IMR-90 (cell line): ENCODE measurements around the gene TROAP. TPM values are rescaled to one million over a fixed set of nuclear protein-coding genes. Genes with fewer than 3 reads are reported as not detected.

Experiments used
- ATAC-seq: fragments of 200-7000 bp; cut with Tn5 transposase; 2 replicates; pipeline ENCODE4 v1.9.1; 2020; ENCODE audit warnings: low read depth, mild to moderate bottlenecking, moderate library complexity
- BruUV-seq: library from RNA; stranded (reverse); fragments of 400-500 nt; replicated peaks from 2 replicates; lab custom pipeline; 2021; lab: Mats Ljungman, UMichigan
- CTCF ChIA-PET: fragments of 300-600 bp; formaldehyde crosslinking; extraction: SDS; loops from one replicate; lab custom pipeline; 2021; ENCODE audit warnings: antibody characterized with exemption; lab: Yijun Ruan, JAX
- POLR2A ChIA-PET: fragments of 300-600 bp; sonication (Branson Sonifier 250); formaldehyde crosslinking; loops from one replicate; lab custom pipeline; 2022; ENCODE audit warnings: antibody characterized with exemption; ENCODE audit not compliant: unreplicated experiment; lab: Charles Lee
- DNase-seq: peaks from one replicate; pipeline ENCODE4 v3.0.0; 2013
- H2AFZ ChIP-seq: replicated peaks from 2 replicates; pipeline ENCODE3; 2013; ENCODE audit warnings: low read length, mild to moderate bottlenecking; ENCODE audit not compliant: poor library complexity
- H2AK5ac ChIP-seq: 2 replicates; pipeline ENCODE4 v1.6.1; 2013; ENCODE audit warnings: low read depth, low read length, inconsistent platforms
- H2AK9ac ChIP-seq: replicated peaks from 2 replicates; pipeline ENCODE3; 2013; ENCODE audit warnings: mild to moderate bottlenecking, low read depth, low read length, moderate library complexity; ENCODE audit not compliant: poor library complexity
- H2BK120ac ChIP-seq: 2 replicates; pipeline ENCODE4 v1.6.1; 2013; ENCODE audit warnings: low read depth, low read length, inconsistent platforms
- H2BK15ac ChIP-seq: 3 replicates; pipeline ENCODE4 v1.6.1; 2013; ENCODE audit warnings: low read depth, low read length, inconsistent platforms
- H2BK20ac ChIP-seq: 2 replicates; pipeline ENCODE4 v1.6.1; 2013; ENCODE audit warnings: low read depth, mild to moderate bottlenecking, inconsistent platforms, low read length, moderate library complexity
- H2BK5ac ChIP-seq: 2 replicates; pipeline ENCODE4 v1.6.1; 2013; ENCODE audit warnings: mild to moderate bottlenecking, low read depth, low read length, inconsistent platforms; ENCODE audit not compliant: poor library complexity, severe bottlenecking
- H3K14ac ChIP-seq: replicated peaks from 2 replicates; pipeline ENCODE4 v1.6.1; 2013; ENCODE audit warnings: low read depth, low read length, inconsistent platforms
- H3K18ac ChIP-seq: 2 replicates; pipeline ENCODE4 v1.6.1; 2013; ENCODE audit warnings: low read depth, low read length, control low read depth
- H3K23ac ChIP-seq: 2 replicates; pipeline ENCODE4 v1.6.1; 2013; ENCODE audit warnings: low read depth, low read length, inconsistent platforms
- H3K27ac ChIP-seq: 2 replicates; pipeline ENCODE4 v1.5.1; 2013; ENCODE audit warnings: mild to moderate bottlenecking, control low read depth, low read length; ENCODE audit not compliant: insufficient read depth
- H3K27me3 ChIP-seq: 2 replicates; pipeline ENCODE4 v1.6.1; 2013; ENCODE audit warnings: low read length; ENCODE audit not compliant: control insufficient read depth, insufficient read depth
- H3K36me3 ChIP-seq: 2 replicates; pipeline ENCODE4 v1.6.1; 2013; ENCODE audit warnings: low read length, mixed read lengths; ENCODE audit not compliant: control insufficient read depth, insufficient read depth
- H3K4ac ChIP-seq: 2 replicates; pipeline ENCODE4 v1.6.1; 2013; ENCODE audit warnings: low read depth, low read length, inconsistent platforms
- H3K4me1 ChIP-seq: 2 replicates; pipeline ENCODE4 v1.6.1; 2013; ENCODE audit warnings: low read length, mixed read lengths; ENCODE audit not compliant: control insufficient read depth, insufficient read depth
- H3K4me2 ChIP-seq: 2 replicates; pipeline ENCODE4 v1.6.1; 2013; ENCODE audit warnings: low read depth, mild to moderate bottlenecking, control low read depth, low read length, moderate library complexity
- H3K4me3 ChIP-seq: 2 replicates; pipeline ENCODE4 v1.5.1; 2013; ENCODE audit warnings: low read depth, mild to moderate bottlenecking, control low read depth, low read length, moderate library complexity; ENCODE audit not compliant: insufficient read depth
- H3K56ac ChIP-seq: 2 replicates; pipeline ENCODE4 v1.6.1; 2013; ENCODE audit warnings: low read length, inconsistent platforms; ENCODE audit not compliant: insufficient read depth; ENCODE audit errors: extremely low read depth
- H3K79me1 ChIP-seq, 2 experiments: 2 replicates each; pipeline ENCODE4 v1.6.1; 2013; ENCODE audit warnings: low read length in 2 of 2, inconsistent platforms in 1 of 2, low read depth in 1 of 2
- H3K9ac ChIP-seq: 2 replicates; pipeline ENCODE4 v1.6.1; 2013; ENCODE audit warnings: low read depth, low read length, control low read depth
- H3K9me1 ChIP-seq: 2 replicates; pipeline ENCODE4 v1.6.1; 2013; ENCODE audit warnings: low read length, inconsistent platforms; ENCODE audit not compliant: insufficient read depth
- H3K9me3 ChIP-seq: 2 replicates; pipeline ENCODE4 v1.6.1; 2013; ENCODE audit warnings: low read length; ENCODE audit not compliant: control insufficient read depth, insufficient read depth
- H4K20me1 ChIP-seq: 2 replicates; pipeline ENCODE4 v1.6.1; 2013; ENCODE audit warnings: low read length, inconsistent platforms; ENCODE audit not compliant: insufficient read depth
- H4K5ac ChIP-seq: 2 replicates; pipeline ENCODE4 v1.6.1; 2013; ENCODE audit warnings: mild to moderate bottlenecking, low read depth, low read length, control low read depth
- H4K8ac ChIP-seq, 2 experiments: 2 replicates each; pipeline ENCODE4 v1.6.1; 2013; ENCODE audit warnings: low read depth in 2 of 2, low read length in 2 of 2, control low read depth in 1 of 2, inconsistent platforms in 1 of 2
- H4K91ac ChIP-seq: 2 replicates; pipeline ENCODE4 v1.6.1; 2013; ENCODE audit warnings: low read depth, low read length, inconsistent platforms; ENCODE audit not compliant: insufficient read depth
- BHLHE40 ChIP-seq: fragments of 150-350 bp; IDR thresholded peaks from 2 replicates; pipeline ENCODE4 v1.6.1; 2016; ENCODE audit warnings: mild to moderate bottlenecking, low read depth, low read length
- CEBPB ChIP-seq: IDR thresholded peaks from 2 replicates; pipeline ENCODE4 v1.6.1; 2012; ENCODE audit warnings: low read depth, low read length, improper control_type of control experiment
- CHD1 ChIP-seq: IDR thresholded peaks from 2 replicates; pipeline ENCODE4 v1.6.1; 2012; ENCODE audit warnings: low read depth, low read length, improper control_type of control experiment
- FOS ChIP-seq: fragments of 150-350 bp; IDR thresholded peaks from 2 replicates; pipeline ENCODE4 v1.6.1; 2016; ENCODE audit warnings: low read depth, low read length
- MAFK ChIP-seq: IDR thresholded peaks from 2 replicates; pipeline ENCODE4 v1.6.1; 2012; ENCODE audit warnings: low read depth, low read length, improper control_type of control experiment
- MXI1 ChIP-seq: IDR thresholded peaks from 2 replicates; pipeline ENCODE4 v1.6.1; 2012; ENCODE audit warnings: low read depth, mild to moderate bottlenecking, low read length, moderate library complexity, borderline replicate concordance
- NFE2L2 ChIP-seq: fragments of 150-350 bp; IDR thresholded peaks from 2 replicates; pipeline ENCODE4 v1.6.1; 2016; ENCODE audit warnings: low read depth, mild to moderate bottlenecking, low read length
- POLR2A ChIP-seq: IDR thresholded peaks from 2 replicates; pipeline ENCODE4 v1.6.1; 2012; ENCODE audit warnings: mild to moderate bottlenecking, low read depth, low read length
- RCOR1 ChIP-seq: IDR thresholded peaks from 2 replicates; pipeline ENCODE4 v1.6.1; 2012; ENCODE audit warnings: mild to moderate bottlenecking, low read length, improper control_type of control experiment; ENCODE audit not compliant: insufficient replicate concordance
- RFX5 ChIP-seq: IDR thresholded peaks from 2 replicates; pipeline ENCODE4 v1.8.0; 2012; ENCODE audit warnings: low read depth, mild to moderate bottlenecking, low read length, moderate library complexity
- SMC3 ChIP-seq: fragments of 150-350 bp; IDR thresholded peaks from 2 replicates; pipeline ENCODE4 v1.6.1; 2016; ENCODE audit warnings: low read depth, mild to moderate bottlenecking, antibody characterized with exemption, low read length, moderate library complexity
- WGBS, 2 experiments: methylation state at CpG; one replicate each; pipeline versions ENCODE4 v1.1.5 to v1.1.7; 2013; ENCODE audit warnings: missing lambda C conversion rate in 2 of 2; ENCODE audit not compliant: insufficient read length in 1 of 2; ENCODE audit errors: extremely low coverage in 2 of 2; 5-methylcytosine and 5-hydroxymethylcytosine counted together
- dilution Hi-C: fragments of 300-500 bp; cut with HindIII; formaldehyde crosslinking; loops from one replicate; pipeline ENCODE4 v1.14.3; 2018; ENCODE audit warnings: low sequenced_read_pairs; ENCODE audit not compliant: unreplicated experiment
- in situ Hi-C: fragments of 300-500 bp; cut with MboI; formaldehyde crosslinking; loops from 3 replicates; pipeline ENCODE4 v1.14.3; 2019; ENCODE audit warnings: low sequenced_read_pairs, inconsistent platforms, mixed read lengths
- intact Hi-C: fragments of 100-400 bp; cut with micrococcal nuclease; formaldehyde crosslinking; loops from 2 replicates; pipeline ENCODE4 v1.10.0; 2022
- polyA plus RNA-seq, 3 experiments: library from polyadenylated mRNA; depleted of rRNA; stranded (reverse); fragments of >200 nt; gene quantifications; 2 replicates each; pipeline ENCODE4 v1.2.3, GENCODE V29; 2012; ENCODE audit warnings: low replicate concordance in 1 of 3
- total RNA-seq: library from RNA; depleted of rRNA; stranded (reverse); fragments of >200 nt; gene quantifications from 2 replicates; pipeline ENCODE4 v1.2.3, GENCODE V29; 2012
- TF ChIP-seq, protein P1 (sequence below): fragments of 150-350 bp; IDR thresholded peaks from 2 replicates; pipeline ENCODE4 v1.6.1; 2017; ENCODE audit warnings: mild to moderate bottlenecking, antibody characterized with exemption, low read length, low read depth
- TF ChIP-seq, protein P2 (sequence below): conservative IDR thresholded peaks from 2 replicates; pipeline ENCODE4 v1.5.1; 2012; ENCODE audit warnings: mild to moderate bottlenecking, low read depth, low read length, improper control_type of control experiment
- TF ChIP-seq, protein P3 (sequence below): fragments of 150-350 bp; IDR thresholded peaks from 2 replicates; pipeline ENCODE4 v1.6.1; 2016; ENCODE audit warnings: low read depth, mild to moderate bottlenecking, low read length, moderate library complexity, borderline replicate concordance

Gene TROAP
- total and polyA plus RNA-seq, 2 of the 4 experiments (the other 2 are of a cell fraction) = 21.5 to 29.3 TPM

DNA sequence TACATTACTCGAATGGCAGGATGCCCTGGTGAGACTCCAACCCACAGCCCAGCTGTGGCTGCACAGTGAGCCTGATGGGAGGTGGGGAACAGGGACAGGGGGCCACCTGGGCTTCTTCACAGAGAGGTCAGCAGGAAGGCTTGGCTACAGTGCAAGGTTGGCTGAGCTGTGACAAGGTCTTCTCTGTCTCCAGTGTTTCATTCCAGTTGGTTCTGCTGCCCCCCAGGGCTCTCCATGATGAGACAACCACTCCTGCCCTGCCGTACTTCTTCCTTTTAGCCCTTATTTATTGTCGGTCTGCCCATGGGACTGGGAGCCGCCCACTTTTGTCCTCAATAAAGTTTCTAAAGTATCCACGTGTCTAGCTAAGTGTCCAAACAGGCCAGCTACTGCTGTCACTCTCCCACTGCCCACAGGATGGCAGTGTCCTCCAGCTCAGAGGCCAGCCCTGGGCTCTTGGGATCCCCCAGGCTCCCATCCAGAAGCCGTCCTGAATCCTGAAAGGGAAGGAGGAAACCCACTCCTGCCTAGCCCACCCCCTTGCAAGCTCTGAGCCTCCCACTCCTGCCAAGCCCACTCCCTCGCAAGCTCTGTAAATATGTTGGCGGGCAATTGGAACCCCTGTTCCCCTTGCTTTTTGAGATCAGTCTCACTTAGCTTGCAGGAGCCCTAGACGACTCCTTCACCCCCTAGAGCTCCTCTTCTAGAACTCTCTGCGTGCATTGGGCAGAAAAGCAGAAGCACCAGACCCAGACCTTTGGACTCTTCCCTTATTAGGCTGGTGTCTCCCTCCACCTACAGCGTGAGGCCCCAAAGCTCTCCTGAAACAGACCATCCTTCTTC lies 8.5 kb downstream of the TROAP start:
- POLR2A ChIA-PET = interaction anchor here (1.0 kb wide), 1 partner anchor 9 kb away, joined by 4 read pairs; the partner anchor contains the start of gene TROAP
- no peaks in the 10 kb centered on the region for H3K9me1 ChIP-seq
- H4K20me1 ChIP-seq = no peaks in the 10 kb centered on the region
- no peak overlapping the region for H3K27ac ChIP-seq
- H3K4me2 ChIP-seq = no peak overlapping the region
- no TSS peak for BruUV-seq
- H3K79me1 ChIP-seq = peaks cover 0 to 6% of the 10 kb centered on the region in 2 experiments; a peak in 1 of 4 replicates
- ATAC-seq (peak; percentile 98), DNase-seq (peak; percentile 76)
- CTCF ChIA-PET = interaction anchor here (0.6 to 3.6 kb wide), 20 partner anchors 9 to 294 kb away, joined by 3 to 25 read pairs (median 4); partner anchors contain the start of genes DNAJC22 and TROAP
- H2BK120ac ChIP-seq = no peak overlapping the region
- no peak overlapping the region for H3K4me3 ChIP-seq
- 0 out of 2 replicates have a peak overlapping the region, but pooled peaks have one; percentile 21 for H2AK5ac ChIP-seq
- intact Hi-C loops (loop anchor here (1.0 to 2.0 kb wide), 2 partner anchors 183 to 249 kb away; no protein-coding TSS in a partner anchor), dilution Hi-C loops (no loop called here), in situ Hi-C loops (no loop called here)
- H2AFZ ChIP-seq = peak overlapping the region; percentile 82
- no peak overlapping the region for H3K18ac ChIP-seq
- no peak overlapping the region for H4K5ac ChIP-seq
- WGBS, 2 experiments = 64% methylated on average over 9 of the region's 11 CpGs; no CpG with 5 or more reads in 1 of the 2 experiments
- H3K27me3 ChIP-seq = peaks cover 24% of the 10 kb centered on the region
- no peak overlapping the region for H4K91ac ChIP-seq
- no peak overlapping the region for H4K8ac ChIP-seq
- no peak overlapping the region for H3K23ac ChIP-seq
- peaks cover 6% of the 10 kb centered on the region for H3K36me3 ChIP-seq
- H2AK9ac ChIP-seq = peak overlapping the region; percentile 84
- H2BK20ac ChIP-seq = no peak overlapping the region
- no peaks in the 10 kb centered on the region for H3K4me1 ChIP-seq
- H2BK15ac ChIP-seq = no peak overlapping the region
- H3K14ac ChIP-seq = no peak overlapping the region
- H3K9ac ChIP-seq = no peak overlapping the region
- H2BK5ac ChIP-seq = no peak overlapping the region
- no peaks in the 10 kb centered on the region for H3K9me3 ChIP-seq
- no peak overlapping the region for H3K56ac ChIP-seq
- no peak overlapping the region for H3K4ac ChIP-seq
- no peak for TF ChIP-seq BHLHE40
- TF ChIP-seq CEBPB = no peak
- no peak for TF ChIP-seq FOS
- TF ChIP-seq POLR2A = no peak
- TF ChIP-seq, protein P1, sequence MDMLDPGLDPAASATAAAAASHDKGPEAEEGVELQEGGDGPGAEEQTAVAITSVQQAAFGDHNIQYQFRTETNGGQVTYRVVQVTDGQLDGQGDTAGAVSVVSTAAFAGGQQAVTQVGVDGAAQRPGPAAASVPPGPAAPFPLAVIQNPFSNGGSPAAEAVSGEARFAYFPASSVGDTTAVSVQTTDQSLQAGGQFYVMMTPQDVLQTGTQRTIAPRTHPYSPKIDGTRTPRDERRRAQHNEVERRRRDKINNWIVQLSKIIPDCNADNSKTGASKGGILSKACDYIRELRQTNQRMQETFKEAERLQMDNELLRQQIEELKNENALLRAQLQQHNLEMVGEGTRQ = peak; percentile 31; the same call in 1 of the 2 replicates
- TF ChIP-seq RFX5 = no peak
- TF ChIP-seq MAFK = no peak
- TF ChIP-seq NFE2L2 = no peak
- TF ChIP-seq MXI1 = peak; percentile 75
- TF ChIP-seq CHD1 = no peak
- TF ChIP-seq, protein P2, sequence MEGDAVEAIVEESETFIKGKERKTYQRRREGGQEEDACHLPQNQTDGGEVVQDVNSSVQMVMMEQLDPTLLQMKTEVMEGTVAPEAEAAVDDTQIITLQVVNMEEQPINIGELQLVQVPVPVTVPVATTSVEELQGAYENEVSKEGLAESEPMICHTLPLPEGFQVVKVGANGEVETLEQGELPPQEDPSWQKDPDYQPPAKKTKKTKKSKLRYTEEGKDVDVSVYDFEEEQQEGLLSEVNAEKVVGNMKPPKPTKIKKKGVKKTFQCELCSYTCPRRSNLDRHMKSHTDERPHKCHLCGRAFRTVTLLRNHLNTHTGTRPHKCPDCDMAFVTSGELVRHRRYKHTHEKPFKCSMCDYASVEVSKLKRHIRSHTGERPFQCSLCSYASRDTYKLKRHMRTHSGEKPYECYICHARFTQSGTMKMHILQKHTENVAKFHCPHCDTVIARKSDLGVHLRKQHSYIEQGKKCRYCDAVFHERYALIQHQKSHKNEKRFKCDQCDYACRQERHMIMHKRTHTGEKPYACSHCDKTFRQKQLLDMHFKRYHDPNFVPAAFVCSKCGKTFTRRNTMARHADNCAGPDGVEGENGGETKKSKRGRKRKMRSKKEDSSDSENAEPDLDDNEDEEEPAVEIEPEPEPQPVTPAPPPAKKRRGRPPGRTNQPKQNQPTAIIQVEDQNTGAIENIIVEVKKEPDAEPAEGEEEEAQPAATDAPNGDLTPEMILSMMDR = peak; percentile 91
- TF ChIP-seq, protein P3, sequence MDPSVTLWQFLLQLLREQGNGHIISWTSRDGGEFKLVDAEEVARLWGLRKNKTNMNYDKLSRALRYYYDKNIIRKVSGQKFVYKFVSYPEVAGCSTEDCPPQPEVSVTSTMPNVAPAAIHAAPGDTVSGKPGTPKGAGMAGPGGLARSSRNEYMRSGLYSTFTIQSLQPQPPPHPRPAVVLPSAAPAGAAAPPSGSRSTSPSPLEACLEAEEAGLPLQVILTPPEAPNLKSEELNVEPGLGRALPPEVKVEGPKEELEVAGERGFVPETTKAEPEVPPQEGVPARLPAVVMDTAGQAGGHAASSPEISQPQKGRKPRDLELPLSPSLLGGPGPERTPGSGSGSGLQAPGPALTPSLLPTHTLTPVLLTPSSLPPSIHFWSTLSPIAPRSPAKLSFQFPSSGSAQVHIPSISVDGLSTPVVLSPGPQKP = no peak
- no peak for TF ChIP-seq RCOR1
- peak; percentile 80 for TF ChIP-seq SMC3
